H1 (cell line): Measurements from ENCODE around the gene DCPS. TPM values are rescaled to one million over a fixed set of nuclear protein-coding genes. Genes with fewer than 3 reads are reported as not detected.

ENCODE experiments used
- CTCF ChIA-PET: fragments of 300-600 bp; sonication (Branson Sonifier 250); formaldehyde crosslinking; loops from one replicate; lab custom pipeline; 2021; ENCODE audit not compliant: partially characterized antibody; lab: Charles Lee
- POLR2A ChIA-PET: fragments of 300-600 bp; sonication (Branson Sonifier 250); formaldehyde crosslinking; loops from one replicate; lab custom pipeline; 2021; ENCODE audit warnings: inconsistent platforms; ENCODE audit not compliant: partially characterized antibody; lab: Charles Lee
- DNase-seq, 2 experiments: peaks; one replicate each; pipeline versions ENCODE4 v3.0.0 to v3.0.0-alpha.2; 2010 to 2022; ENCODE audit warnings: low spot score in 2 of 2, low read depth in 1 of 2, mixed read lengths in 1 of 2
- FAIRE-seq: peaks from 2 replicates; lab custom pipeline; 2011; peaks lifted over from hg19 to GRCh38; lab: Jason Lieb, UNC
- H2AFZ ChIP-seq: 2 replicates; pipeline ENCODE4 v1.8.1; 2012; ENCODE audit warnings: low read length, inconsistent platforms
- H2AK5ac ChIP-seq: 2 replicates; pipeline ENCODE4 v1.6.1; 2013; ENCODE audit warnings: low read depth, low read length
- H2BK120ac ChIP-seq: replicated peaks from 2 replicates; pipeline ENCODE3; 2013; ENCODE audit warnings: low read depth, low read length, inconsistent platforms
- H2BK12ac ChIP-seq: 2 replicates; pipeline ENCODE4 v1.6.1; 2013; ENCODE audit warnings: low read depth, low read length
- H2BK15ac ChIP-seq: 2 replicates; pipeline ENCODE4 v1.6.1; 2013; ENCODE audit warnings: low read length
- H2BK20ac ChIP-seq: 2 replicates; pipeline ENCODE4 v1.6.1; 2013; ENCODE audit warnings: low read length
- H2BK5ac ChIP-seq: 2 replicates; pipeline ENCODE4 v1.6.1; 2013; ENCODE audit warnings: low read depth, low read length
- H3K14ac ChIP-seq: 2 replicates; pipeline ENCODE4 v1.6.1; 2013; ENCODE audit warnings: inconsistent platforms; ENCODE audit not compliant: insufficient read length
- H3K18ac ChIP-seq: 2 replicates; pipeline ENCODE4 v1.6.1; 2013; ENCODE audit warnings: low read length; ENCODE audit errors: extremely low read depth
- H3K23ac ChIP-seq: 2 replicates; pipeline ENCODE4 v1.6.1; 2013; ENCODE audit warnings: inconsistent platforms; ENCODE audit not compliant: insufficient read length
- H3K23me2 ChIP-seq: 2 replicates; pipeline ENCODE4 v1.6.1; 2013; ENCODE audit warnings: low read depth, low read length
- H3K27ac ChIP-seq: 2 replicates; pipeline ENCODE4 v1.6.1; 2011; ENCODE audit warnings: low read depth, low read length, inconsistent platforms
- H3K27me3 ChIP-seq, 4 experiments: replicated peaks in 1 of 4; 1 replicate in 1 of 4; 2 replicates in 3 of 4; pipeline versions ENCODE4 v1.6.1 to v1.8.1; 2011 to 2013; ENCODE audit warnings: low read length in 3 of 4, mild to moderate bottlenecking in 3 of 4, inconsistent platforms in 2 of 4, mixed read lengths in 2 of 4, moderate library complexity in 1 of 4; ENCODE audit not compliant: control insufficient read depth in 3 of 4, insufficient read depth in 3 of 4; ENCODE audit errors: extremely low read depth in 1 of 4
- H3K36me3 ChIP-seq, 4 experiments: 2 replicates each; pipeline versions ENCODE4 v1.6.1 to v1.8.1; 2011 to 2013; ENCODE audit warnings: mild to moderate bottlenecking in 4 of 4, low read length in 3 of 4, moderate library complexity in 2 of 4, control low read depth in 1 of 4, inconsistent platforms in 1 of 4; ENCODE audit not compliant: insufficient read depth in 4 of 4, control insufficient read depth in 2 of 4
- H3K4ac ChIP-seq: replicated peaks from 2 replicates; pipeline ENCODE3; 2013; ENCODE audit warnings: low read length, low read depth, mixed read lengths, inconsistent platforms; ENCODE audit not compliant: insufficient read length
- H3K4me1 ChIP-seq, 4 experiments: replicated peaks in 1 of 4; 1 replicate in 1 of 4; 2 replicates in 3 of 4; pipeline versions ENCODE4 v1.6.1 to v1.8.1; 2011 to 2013; ENCODE audit warnings: low read length in 3 of 4, inconsistent platforms in 2 of 4, mixed read lengths in 1 of 4; ENCODE audit not compliant: insufficient read depth in 4 of 4, control insufficient read depth in 3 of 4
- H3K4me2 ChIP-seq, 2 experiments: 2 replicates each; pipeline versions ENCODE4 v1.6.1 to v1.8.1; 2011 to 2013; ENCODE audit warnings: low read depth in 2 of 2, low read length in 2 of 2, control low read depth in 1 of 2, inconsistent platforms in 1 of 2, mild to moderate bottlenecking in 1 of 2; ENCODE audit not compliant: insufficient read depth in 1 of 2
- H3K4me3 ChIP-seq, 4 experiments: fragments of 200-600, 300-600 bp in 1 of 4; sonication (generic), shearing (Covaris generic), sonication (Bioruptor Twin) in 1 of 4; 2 replicates each; pipeline versions ENCODE4 v1.5.1 to v1.8.1; 2011 to 2016; ENCODE audit warnings: low read length in 4 of 4, low read depth in 3 of 4, control low read depth in 2 of 4, inconsistent platforms in 2 of 4, mild to moderate bottlenecking in 2 of 4, mixed read lengths in 1 of 4, moderate library complexity in 1 of 4; ENCODE audit not compliant: insufficient read depth in 2 of 4; ENCODE audit errors: extremely low read depth in 1 of 4
- H3K56ac ChIP-seq: replicated peaks from 2 replicates; pipeline ENCODE3; 2013; ENCODE audit warnings: low read depth, mild to moderate bottlenecking, mixed read lengths, low read length, inconsistent platforms; ENCODE audit not compliant: insufficient read length
- H3K79me1 ChIP-seq: 2 replicates; pipeline ENCODE4 v1.6.1; 2013; ENCODE audit warnings: low read depth, low read length, control low read depth
- H3K79me2 ChIP-seq, 2 experiments: 2 replicates each; pipeline versions ENCODE4 v1.6.1 to v1.8.1; 2012 to 2013; ENCODE audit warnings: low read length in 2 of 2, mild to moderate bottlenecking in 2 of 2, inconsistent platforms in 1 of 2; ENCODE audit not compliant: insufficient read depth in 2 of 2, control insufficient read depth in 1 of 2
- H3K9ac ChIP-seq, 4 experiments: replicated peaks in 1 of 4; 1 replicate in 1 of 4; 2 replicates in 3 of 4; pipeline versions ENCODE4 v1.6.1 to v1.8.1; 2011 to 2013; ENCODE audit warnings: low read depth in 3 of 4, low read length in 3 of 4, control low read depth in 2 of 4, mild to moderate bottlenecking in 2 of 4, moderate library complexity in 2 of 4, inconsistent platforms in 1 of 4; ENCODE audit errors: extremely low read depth in 1 of 4
- H3K9me3 ChIP-seq, 2 experiments: 2 replicates each; pipeline versions ENCODE4 v1.6.1 to v1.8.1; 2012 to 2013; ENCODE audit warnings: mild to moderate bottlenecking in 2 of 2, moderate library complexity in 2 of 2, control low read depth in 1 of 2, inconsistent platforms in 1 of 2, low read depth in 1 of 2, low read length in 1 of 2, mixed read lengths in 1 of 2; ENCODE audit not compliant: insufficient read depth in 2 of 2
- H4K20me1 ChIP-seq, 2 experiments: replicated peaks in 1 of 2; 2 replicates each; pipeline versions ENCODE3 to v1.8.1; 2011 to 2013; ENCODE audit warnings: inconsistent platforms in 2 of 2, low read length in 2 of 2, mild to moderate bottlenecking in 1 of 2; ENCODE audit not compliant: insufficient read depth in 2 of 2, control insufficient read depth in 1 of 2
- H4K5ac ChIP-seq: 2 replicates; pipeline ENCODE4 v1.6.1; 2013; ENCODE audit warnings: low read length, low read depth, mixed read lengths, inconsistent platforms; ENCODE audit not compliant: insufficient read length
- H4K8ac ChIP-seq: 2 replicates; pipeline ENCODE4 v1.8.0; 2013; ENCODE audit warnings: mild to moderate bottlenecking, moderate library complexity, low read length, inconsistent platforms; ENCODE audit not compliant: insufficient read depth; ENCODE audit errors: extremely low read depth
- H4K91ac ChIP-seq: replicated peaks from 2 replicates; pipeline ENCODE3; 2013; ENCODE audit warnings: low read length, mixed read lengths, inconsistent platforms; ENCODE audit not compliant: insufficient read length
- CHD2 ChIP-seq: IDR thresholded peaks from 2 replicates; pipeline ENCODE4 v1.6.1; 2012; ENCODE audit warnings: low read length, improper control_type of control experiment
- FOSL1 ChIP-seq: IDR thresholded peaks from 2 replicates; pipeline ENCODE4 v1.6.1; 2011; ENCODE audit warnings: mild to moderate bottlenecking, low read depth, low read length, moderate library complexity; ENCODE audit not compliant: insufficient read depth
- GABPA ChIP-seq: IDR thresholded peaks from 2 replicates; pipeline ENCODE4 v1.6.1; 2011; ENCODE audit warnings: mild to moderate bottlenecking, low read length, moderate library complexity, borderline replicate concordance; ENCODE audit not compliant: insufficient read depth
- HDAC2 ChIP-seq, 2 experiments: fragments of 300-600 bp in 1 of 2; sonication (generic) in 1 of 2; IDR thresholded peaks; 2 replicates each; pipeline ENCODE4 v1.6.1; 2011 to 2012; ENCODE audit warnings: low read depth in 2 of 2, low read length in 2 of 2, mild to moderate bottlenecking in 2 of 2, moderate library complexity in 2 of 2, borderline replicate concordance in 1 of 2, inconsistent platforms in 1 of 2
- JUND ChIP-seq: IDR thresholded peaks from 2 replicates; pipeline ENCODE4 v1.6.1; 2011; ENCODE audit warnings: mild to moderate bottlenecking, improper control_type of control experiment, low read length
- KDM4A ChIP-seq: IDR thresholded peaks from one replicate; pipeline ENCODE4 v1.7.1; 2012; ENCODE audit warnings: low read depth, mild to moderate bottlenecking, moderate library complexity, low read length, inconsistent platforms; ENCODE audit not compliant: severe bottlenecking
- RAD21 ChIP-seq, 2 experiments: IDR thresholded peaks in 1 of 2; conservative IDR thresholded peaks in 1 of 2; 2 replicates each; pipeline ENCODE4 v1.6.1; 2011; ENCODE audit warnings: low read depth in 2 of 2, low read length in 2 of 2, improper control_type of control experiment in 1 of 2, inconsistent platforms in 1 of 2, mild to moderate bottlenecking in 1 of 2, moderate library complexity in 1 of 2
- RNF2 ChIP-seq: fragments of 200-900, 300-1000 bp; sonication (generic); IDR thresholded peaks from 2 replicates; pipeline ENCODE4 v1.7.1; 2016; ENCODE audit warnings: borderline replicate concordance, low read depth, mild to moderate bottlenecking, antibody characterized with exemption, low read length; ENCODE audit not compliant: poor library complexity, severe bottlenecking; ENCODE audit errors: missing control alignments
- RXRA ChIP-seq: IDR thresholded peaks from 2 replicates; pipeline ENCODE4 v1.6.1; 2011; ENCODE audit warnings: low read depth, mild to moderate bottlenecking, low read length, moderate library complexity; ENCODE audit not compliant: insufficient read depth
- WGBS, 2 experiments: shearing (Covaris generic) in 1 of 2; methylation state at CpG; one replicate each; pipeline versions ENCODE4 v1.1.6 to v1.1.7; 2013 to 2015; ENCODE audit warnings: low lambda C conversion rate in 2 of 2, mixed read lengths in 2 of 2, inconsistent platforms in 1 of 2, low coverage in 1 of 2, missing lambda C conversion rate in 1 of 2; ENCODE audit not compliant: insufficient replicate concordance in 2 of 2, insufficient coverage in 1 of 2, insufficient read length in 1 of 2; ENCODE audit errors: extremely low coverage in 1 of 2, missing lambda C conversion rate in 1 of 2; 5-methylcytosine and 5-hydroxymethylcytosine counted together
- polyA plus RNA-seq, 7 experiments: library from polyadenylated mRNA; depleted of rRNA in 3 of 7; stranded (reverse) in 5 of 7; unstranded in 2 of 7; fragments of >200 nt in 5 of 7; fragments of 200-250 nt in 2 of 7; gene quantifications; 1 replicate in 5 of 7; 2 replicates in 1 of 7; 4 replicates in 1 of 7; pipeline versions ENCODE4 v1.2.1 to v1.2.3, GENCODE V29; 2011 to 2013; ENCODE audit warnings: missing spikeins in 2 of 7, mixed read lengths in 2 of 7
- total RNA-seq: library from RNA; stranded (reverse); fragmentation: NEBNext Ultra II Directional; extraction: Animal tissue kit (Norgen Biotek cat#: 25700); gene quantifications from 2 replicates; pipeline ENCODE4 v1.2.1, GENCODE V29; 2021

The DCPS gene
- total and polyA plus RNA-seq, 2 of the 8 experiments (the other 6 are each of a cell fraction or from before 2014, with no cell fraction given): 24.6 to 55.2 TPM

DNA sequence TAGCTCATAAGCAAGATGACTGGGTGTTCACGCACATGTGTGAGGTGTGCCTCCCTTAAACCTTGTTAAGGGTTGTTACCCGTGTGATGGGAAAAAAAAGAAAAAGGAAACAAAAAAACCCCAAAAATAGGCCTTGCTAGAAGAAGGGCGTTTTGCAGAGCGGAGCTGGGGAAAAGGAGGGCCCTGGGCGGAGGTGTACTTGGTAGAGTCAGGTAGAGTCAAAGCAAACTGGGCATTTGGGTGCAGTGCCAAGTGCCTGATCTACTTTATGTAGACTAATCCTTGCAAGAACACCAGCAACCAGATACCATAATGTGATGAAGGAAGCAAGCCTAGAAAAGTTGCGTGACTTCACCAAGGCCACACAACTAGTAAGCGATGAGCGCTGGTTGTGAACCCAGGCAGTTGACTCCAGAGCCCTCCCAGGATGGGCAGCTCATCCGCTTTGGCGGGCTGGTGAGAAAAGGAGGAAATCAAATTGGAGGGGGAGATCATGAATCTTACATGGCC, 22.1 kb upstream of the DCPS start:
- Histone ChIP-seq H2AFZ (peak overlapping the region; percentile 93), H2BK5ac (no peak overlapping the region), H3K14ac (no peak overlapping the region), H3K9me3 (no peaks in the 10 kb centered on the region), H4K20me1 (no peaks in the 10 kb centered on the region), H3K4me1 (peaks cover 0 to 6% (median 4%) of the 10 kb centered on the region in 4 experiments; a peak in 4 of 7 replicates), H3K23me2 (peaks cover 13% of the 10 kb centered on the region), H3K4me3 (peak overlapping the region in 1 of 4 experiments; percentile 91; a peak in 1 of 8 replicates), H3K23ac (no peak overlapping the region), H2BK120ac (no peak overlapping the region), H4K8ac (peak overlapping the region; percentile 54; the same call in 1 of the 2 replicates), H3K56ac (no peak overlapping the region), H3K18ac (no peak overlapping the region), H3K9ac (no peak overlapping the region), H4K91ac (no peak overlapping the region), H2AK5ac (no peak overlapping the region), H3K4me2 (peak overlapping the region; percentile 80 to 94; a peak in 3 of 4 replicates), H3K36me3 (peaks cover 2 to 11% (median 5%) of the 10 kb centered on the region in 4 experiments; a peak in 6 of 8 replicates), H3K4ac (no peak overlapping the region), H4K5ac (no peak overlapping the region), H3K79me1 (peaks cover 2% of the 10 kb centered on the region; the same call in 1 of the 2 replicates), H2BK12ac (no peak overlapping the region), H3K27me3 (peaks cover 0 to 5% (median 2%) of the 10 kb centered on the region in 4 experiments; a peak in 4 of 7 replicates), H3K79me2 (no peaks in the 10 kb centered on the region), H2BK15ac (no peak overlapping the region), H2BK20ac (no peak overlapping the region), H3K27ac (no peak overlapping the region)
- no peak for DNase-seq
- ChIA-PET CTCF (interaction anchor here (0.6 to 1.6 kb wide), 2 partner anchors 11 to 326 kb away, joined by 3 read pairs; no protein-coding TSS in a partner anchor), POLR2A (interaction anchor here (0.6 to 4.6 kb wide), 10 partner anchors 8 to 70 kb away, joined by 3 to 75 read pairs (median 7); partner anchors contain the start of genes DCPS, FAM118B, FOXRED1 and RPUSD4)
- no peak for FAIRE-seq
- 87% methylated on average over 10 of the region's 10 CpGs; no CpG with 5 or more reads in 1 of the 2 experiments for WGBS, 2 experiments
- TF ChIP-seq HDAC2 (IDR thresholded peaks at IDR 0.05; ENCODE audit: borderline replicate concordance in 1 of 2, low read depth in 2 of 2, low read length in 2 of 2) (no peak), RAD21 (IDR thresholded peaks at IDR 0.05 in 1 of 2, conservative IDR thresholded peaks at IDR 0.05 in 1 of 2; ENCODE audit: low read depth in 2 of 2, low read length in 2 of 2) (no peak), RNF2 (no peak), KDM4A (no peak), JUND (no peak), CHD2 (no peak), FOSL1 (no peak), GABPA (no peak), RXRA (no peak)
